Measurements from ENCODE around the gene SLCO4A1.
"Not testable (repeated sequence)": the region's sequence is repeated elsewhere in the genome, so short reads cannot be mapped to it uniquely, and the experiment has no call there.

The SLCO4A1 gene

GRCh38 chr20:62675156-62675876 lies 33.0 kb downstream of the SLCO4A1 start:
- Mint-ChIP-seq H3K27me3 (peaks cover 4% of the 10 kb centered on the region), H3K9me3 (no peaks in the 10 kb centered on the region), H3K4me1 (no peaks in the 10 kb centered on the region), H3K27ac (no peak overlapping the region), H3K36me3 (peaks cover 2% of the 10 kb centered on the region), H3K4me3 (no peak overlapping the region)
- ATAC-seq (ENCODE audit: low read depth): no peak
- no peak for DNase-seq (ENCODE audit: low spot score in 2 of 2)

- ATAC-seq (ENCODE audit: low read depth) (no peak), DNase-seq (ENCODE audit: low spot score in 2 of 2) (no peak)
- H3K36me3 Mint-ChIP-seq: peaks cover 2% of the 10 kb centered on the region
- H3K27me3 Mint-ChIP-seq: peaks cover 4% of the 10 kb centered on the region
- H3K27ac Mint-ChIP-seq: no peak overlapping the region
- no peak overlapping the region for H3K4me3 Mint-ChIP-seq
- no peaks in the 10 kb centered on the region for H3K9me3 Mint-ChIP-seq
- no peaks in the 10 kb centered on the region for H3K4me1 Mint-ChIP-seq
Observed at GRCh38 chr20:62675877-62676260, 33.6 kb downstream of the SLCO4A1 start.

- no peak overlapping the region for H3K27ac Mint-ChIP-seq
- DNase-seq (ENCODE audit: low spot score in 2 of 2): no peak
- ATAC-seq (ENCODE audit: low read depth): no peak
- peaks cover 8% of the 10 kb centered on the region for H3K27me3 Mint-ChIP-seq
- no peaks in the 10 kb centered on the region for H3K9me3 Mint-ChIP-seq
- H3K36me3 Mint-ChIP-seq: peaks cover 2% of the 10 kb centered on the region
- no peak overlapping the region for H3K4me3 Mint-ChIP-seq
- H3K4me1 Mint-ChIP-seq: no peaks in the 10 kb centered on the region
Observed at GRCh38 chr20:62676976-62677375, 34.7 kb downstream of the SLCO4A1 start.

GRCh38 chr20:62677678-62678077 lies 35.4 kb downstream of the SLCO4A1 start:
- H3K4me1 Mint-ChIP-seq: no peaks in the 10 kb centered on the region
- H3K9me3 Mint-ChIP-seq: no peaks in the 10 kb centered on the region
- H3K27ac Mint-ChIP-seq: no peak overlapping the region

GRCh38 chr20:62678553-62678952 lies 36.2 kb downstream of the SLCO4A1 start:
- DNase-seq (ENCODE audit: low spot score in 2 of 2) (no peak), ATAC-seq (ENCODE audit: low read depth) (no peak)
- Mint-ChIP-seq H3K27me3 (peaks cover 11% of the 10 kb centered on the region), H3K36me3 (peaks cover 2% of the 10 kb centered on the region), H3K9me3 (no peaks in the 10 kb centered on the region), H3K4me1 (no peaks in the 10 kb centered on the region), H3K4me3 (no peak overlapping the region), H3K27ac (no peak overlapping the region)

More at GRCh38 chr20:62677678-62678077, 35.4 kb downstream of the SLCO4A1 start:
- no peak for DNase-seq (ENCODE audit: low spot score in 2 of 2)
- no peak overlapping the region for H3K4me3 Mint-ChIP-seq
- H3K27me3 Mint-ChIP-seq: peaks cover 11% of the 10 kb centered on the region
- H3K36me3 Mint-ChIP-seq: peaks cover 2% of the 10 kb centered on the region
- ATAC-seq (ENCODE audit: low read depth): no peak

GRCh38 chr20:62679978-62680589 lies 37.8 kb downstream of the SLCO4A1 start:
- Mint-ChIP-seq H3K36me3 (peaks cover 2% of the 10 kb centered on the region), H3K4me1 (no peaks in the 10 kb centered on the region), H3K27ac (no peak overlapping the region), H3K4me3 (no peak overlapping the region), H3K9me3 (no peaks in the 10 kb centered on the region), H3K27me3 (peaks cover 7% of the 10 kb centered on the region)
- ATAC-seq (ENCODE audit: low read depth): no peak
- no peak for DNase-seq (ENCODE audit: low spot score in 2 of 2)

- peaks cover 3% of the 10 kb centered on the region for H3K4me1 Mint-ChIP-seq
- no peak overlapping the region for H3K27ac Mint-ChIP-seq
- H3K9me3 Mint-ChIP-seq: no peaks in the 10 kb centered on the region
- DNase-seq (ENCODE audit: low spot score in 2 of 2) (no peak), ATAC-seq (ENCODE audit: low read depth) (no peak)
- H3K36me3 Mint-ChIP-seq: peaks cover 2% of the 10 kb centered on the region
- peaks cover 17% of the 10 kb centered on the region for H3K27me3 Mint-ChIP-seq
- H3K4me3 Mint-ChIP-seq: no peak overlapping the region
Observed at GRCh38 chr20:62682912-62683517, 40.7 kb downstream of the SLCO4A1 start.

- H3K27ac Mint-ChIP-seq; H3K4me3 Mint-ChIP-seq; H3K9me3 Mint-ChIP-seq; H3K4me1 Mint-ChIP-seq; H3K36me3 Mint-ChIP-seq; DNase-seq (ENCODE audit: low spot score in 2 of 2); ATAC-seq (ENCODE audit: low read depth): not testable (repeated sequence)
- peaks cover 19% of the 10 kb centered on the region for H3K27me3 Mint-ChIP-seq
Observed at GRCh38 chr20:62683660-62684322, 41.5 kb downstream of the SLCO4A1 start.

GRCh38 chr20:62684981-62685380 lies 42.7 kb downstream of the SLCO4A1 start:
- Mint-ChIP-seq H3K4me1 (peaks cover 3% of the 10 kb centered on the region), H3K36me3 (peaks cover 2% of the 10 kb centered on the region), H3K4me3 (no peak overlapping the region), H3K27me3 (peaks cover 19% of the 10 kb centered on the region), H3K27ac (no peak overlapping the region), H3K9me3 (no peaks in the 10 kb centered on the region)
- no peak for DNase-seq (ENCODE audit: low spot score in 2 of 2)
- ATAC-seq (ENCODE audit: low read depth): no peak

GRCh38 chr20:62685781-62686555 lies 43.7 kb downstream of the SLCO4A1 start:
- peaks cover 2% of the 10 kb centered on the region for H3K36me3 Mint-ChIP-seq
- peaks cover 22% of the 10 kb centered on the region for H3K27me3 Mint-ChIP-seq

GRCh38 chr20:62686869-62687830 lies 44.8 kb downstream of the SLCO4A1 start:
- no peak overlapping the region for H3K27ac Mint-ChIP-seq

More at GRCh38 chr20:62685781-62686555, 43.7 kb downstream of the SLCO4A1 start:
- no peaks in the 10 kb centered on the region for H3K9me3 Mint-ChIP-seq
- DNase-seq (ENCODE audit: low spot score in 2 of 2) (no peak), ATAC-seq (ENCODE audit: low read depth) (peak; percentile 78)
- H3K4me3 Mint-ChIP-seq: no peak overlapping the region
- no peak overlapping the region for H3K27ac Mint-ChIP-seq
- H3K4me1 Mint-ChIP-seq: peaks cover 3% of the 10 kb centered on the region

GRCh38 chr20:62688083-62688482 lies 45.8 kb downstream of the SLCO4A1 start:
- Mint-ChIP-seq H3K9me3 (no peaks in the 10 kb centered on the region), H3K27me3 (peaks cover 20% of the 10 kb centered on the region), H3K36me3 (no peaks in the 10 kb centered on the region), H3K4me1 (peaks cover 3% of the 10 kb centered on the region), H3K4me3 (no peak overlapping the region), H3K27ac (no peak overlapping the region)
- ATAC-seq (ENCODE audit: low read depth): no peak
- DNase-seq (ENCODE audit: low spot score in 2 of 2): no peak

More at GRCh38 chr20:62686869-62687830, 44.8 kb downstream of the SLCO4A1 start:
- ATAC-seq (ENCODE audit: low read depth): no peak
- H3K4me3 Mint-ChIP-seq: no peak overlapping the region
- no peaks in the 10 kb centered on the region for H3K9me3 Mint-ChIP-seq
- H3K36me3 Mint-ChIP-seq: no peaks in the 10 kb centered on the region
- H3K4me1 Mint-ChIP-seq: peaks cover 3% of the 10 kb centered on the region
- no peak for DNase-seq (ENCODE audit: low spot score in 2 of 2)
- H3K27me3 Mint-ChIP-seq: peaks cover 20% of the 10 kb centered on the region
